Measurements from ENCODE around the gene WASF1. TPM values are rescaled to one million over a fixed set of nuclear protein-coding genes. Genes with fewer than 3 reads are reported as not detected.

Gene WASF1
- total RNA-seq, 1 experiment from 2014 or later, result 28.6 TPM

GRCh38 chr6:110183292-110183885 lies 3.9 kb upstream of the WASF1 start:
- H3K27ac Mint-ChIP-seq, result no peak overlapping the region
- Histone ChIP-seq H2BK15ac (ENCODE audit: low read depth, low read length) (no peak overlapping the region), H4K91ac (ENCODE audit: insufficient read length, low read depth, low read length) (no peak overlapping the region), H3K79me1 (ENCODE audit: insufficient read depth, low read depth, low read length, poor library complexity, severe bottlenecking) (peaks cover 2% of the 10 kb centered on the region), H2BK120ac (ENCODE audit: low read depth, low read length, poor library complexity, severe bottlenecking) (no peak overlapping the region), H4K8ac (replicated peaks; ENCODE audit: insufficient read length, low read depth, low read length) (no peak overlapping the region), H3K4me1 (ENCODE audit: insufficient read depth, low read length) (no peaks in the 10 kb centered on the region), H3K23me2 (ENCODE audit: insufficient read length, low read depth, low read length, poor library complexity, severe bottlenecking) (peaks cover 7% of the 10 kb centered on the region), H3K9me3 (ENCODE audit: control insufficient read depth, low read depth, low read length) (no peaks in the 10 kb centered on the region), H3K56ac (ENCODE audit: insufficient read length, low read depth, low read length) (no peak overlapping the region), H2BK20ac (ENCODE audit: low read depth, low read length, poor library complexity, severe bottlenecking) (no peak overlapping the region), H4K5ac (ENCODE audit: insufficient read length, low read depth, low read length) (no peak overlapping the region), H3K9ac (ENCODE audit: extremely low read depth, insufficient read length, low read length) (no peak overlapping the region), H3K23ac (ENCODE audit: insufficient read length, low read depth, low read length) (no peak overlapping the region), H3T11ph (ENCODE audit: low read length) (no peak overlapping the region), H3K18ac (ENCODE audit: insufficient read length, low read depth, low read length) (no peak overlapping the region), H2BK5ac (ENCODE audit: insufficient read length, low read length) (no peak overlapping the region), H3K4me2 (ENCODE audit: insufficient read depth, insufficient read length, low read length) (no peak overlapping the region), H3K27ac (ENCODE audit: insufficient read length, low read depth, low read length) (no peak overlapping the region), H3K14ac (ENCODE audit: insufficient read depth, low read length) (no peak overlapping the region), H2AFZ (ENCODE audit: low read length) (no peak overlapping the region), H4K20me1 (ENCODE audit: control insufficient read depth, insufficient read depth, insufficient read length) (no peaks in the 10 kb centered on the region), H3K27me3 (ENCODE audit: insufficient read depth, low read length) (no peaks in the 10 kb centered on the region), H3K4ac (ENCODE audit: low read depth, low read length) (no peak overlapping the region), H2AK5ac (ENCODE audit: insufficient read length, low read length) (no peak overlapping the region), H3K79me2 (ENCODE audit: insufficient read depth, low read length) (peaks cover 26% of the 10 kb centered on the region; the same call in 1 of the 2 replicates), H2BK12ac (ENCODE audit: insufficient read length, low read depth, low read length) (no peak overlapping the region)
- TF ChIP-seq CTCF (conservative IDR thresholded peaks at IDR 0.05), result no peak
- no peak overlapping the region for H3K4me3 Mint-ChIP-seq
- H3K36me3 Mint-ChIP-seq (ENCODE audit: insufficient read depth in 1 of 3, low read depth in 3 of 3), result no peaks in the 10 kb centered on the region
- no CpG with 5 or more reads among the region's 5 CpGs for WGBS (ENCODE audit: extremely low coverage, insufficient read length, low lambda C conversion rate)
- H3K4me1 Mint-ChIP-seq, result peaks cover 2% of the 10 kb centered on the region in 2 experiments
- no peaks in the 10 kb centered on the region for H3K9me3 Mint-ChIP-seq
- DNase-seq, result no peak
- H3K27me3 Mint-ChIP-seq (ENCODE audit: low read depth), result no peaks in the 10 kb centered on the region

Data from H9 (cell line).